ENCODE results near the gene LINGO4. TPM values are rescaled to one million over a fixed set of nuclear protein-coding genes. Genes with fewer than 3 reads are reported as not detected.

Gene LINGO4, protein sequence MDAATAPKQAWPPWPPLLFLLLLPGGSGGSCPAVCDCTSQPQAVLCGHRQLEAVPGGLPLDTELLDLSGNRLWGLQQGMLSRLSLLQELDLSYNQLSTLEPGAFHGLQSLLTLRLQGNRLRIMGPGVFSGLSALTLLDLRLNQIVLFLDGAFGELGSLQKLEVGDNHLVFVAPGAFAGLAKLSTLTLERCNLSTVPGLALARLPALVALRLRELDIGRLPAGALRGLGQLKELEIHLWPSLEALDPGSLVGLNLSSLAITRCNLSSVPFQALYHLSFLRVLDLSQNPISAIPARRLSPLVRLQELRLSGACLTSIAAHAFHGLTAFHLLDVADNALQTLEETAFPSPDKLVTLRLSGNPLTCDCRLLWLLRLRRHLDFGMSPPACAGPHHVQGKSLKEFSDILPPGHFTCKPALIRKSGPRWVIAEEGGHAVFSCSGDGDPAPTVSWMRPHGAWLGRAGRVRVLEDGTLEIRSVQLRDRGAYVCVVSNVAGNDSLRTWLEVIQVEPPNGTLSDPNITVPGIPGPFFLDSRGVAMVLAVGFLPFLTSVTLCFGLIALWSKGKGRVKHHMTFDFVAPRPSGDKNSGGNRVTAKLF
- total RNA-seq, result not detected in 2 replicates

GRCh38 chr1:151805066-151805820, at the start of gene LINGO4:
TSS of gene LINGO4 (minus strand) at chr1:151805419. CDS start at chr1:151802704, 2,715 bp downstream.

DNA sequence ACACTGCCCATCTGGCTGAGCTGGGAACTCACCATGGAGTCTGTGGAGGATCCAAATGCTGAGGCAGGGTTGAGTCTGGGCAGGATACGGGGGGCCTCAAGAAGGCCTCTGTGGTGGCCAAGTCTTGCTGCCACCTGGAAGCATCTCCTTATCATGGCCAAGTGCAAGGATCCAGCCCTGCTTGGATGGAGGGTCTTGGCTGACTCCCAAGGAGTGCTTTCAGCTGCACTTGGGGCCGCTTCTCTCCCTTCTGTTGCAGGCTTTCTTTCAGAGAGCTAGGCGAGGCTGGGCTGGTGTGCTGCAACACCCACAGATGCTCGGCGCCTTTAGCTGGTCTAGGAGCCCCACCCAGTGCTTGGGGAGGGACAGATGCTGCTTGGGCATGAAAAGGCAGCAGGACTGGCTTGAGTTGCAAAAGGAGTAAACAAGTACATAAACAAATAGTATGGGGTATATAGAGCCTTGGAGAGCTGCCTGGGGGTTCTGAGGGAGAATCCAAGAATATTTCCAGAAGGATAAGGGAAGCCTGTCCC, 48.3 kb upstream of the LINGO4 start, which contains the start of gene THEM5:
TSS of gene THEM5 (minus strand) at position 302 of the 533 bp plus-strand sequence. CDS start at position 155, 147 bp downstream.

GRCh38 chr1:151839457-151840403, 34.5 kb upstream of the LINGO4 start, which contains the start of gene C2CD4D:
TSS of gene C2CD4D (minus strand) at chr1:151839820. CDS start at chr1:151838989, 831 bp downstream.

DNA sequence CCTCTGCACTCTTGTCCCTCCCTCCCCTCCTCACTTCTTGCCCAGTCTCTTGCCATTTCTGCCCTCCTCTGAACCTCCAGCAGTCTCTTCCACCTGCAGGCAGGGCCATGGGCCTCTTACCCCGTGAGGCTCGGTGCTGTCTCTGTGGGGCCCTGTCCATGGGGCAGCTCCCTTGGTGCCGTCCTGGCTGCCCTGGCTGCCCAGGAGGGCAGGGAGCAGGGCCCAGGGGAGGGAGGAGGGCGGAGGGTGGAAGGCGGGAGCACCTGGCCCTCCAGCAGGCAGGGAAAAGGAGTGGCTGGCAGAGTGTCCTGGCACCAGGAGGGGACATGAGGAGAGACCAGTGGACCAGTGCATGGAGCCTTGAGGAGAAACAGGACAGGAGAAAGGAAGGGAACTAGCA, 26.4 kb upstream of the LINGO4 start, which contains the start of gene RORC:
TSS of gene RORC (minus strand) at position 198 of the 400 bp plus-strand sequence. CDS start at position 160, 38 bp downstream.

GRCh38 chr1:151790071-151790939, 14.9 kb downstream of the LINGO4 start, which contains the start of gene TDRKH:
TSS of gene TDRKH (minus strand) at chr1:151790500. CDS start at chr1:151783022, 7,478 bp downstream.

GRCh38 chr1:151762941-151763921, 42.0 kb downstream of the LINGO4 start, which contains the start of gene MRPL9:
TSS of gene MRPL9 (minus strand) at chr1:151763496. CDS start at chr1:151763479, 17 bp downstream.

Small RNAs within 50 kb of the gene (small RNA-seq; reads per million reads assigned to genes)
- not detected for gene RF00019

Other genes starting within 250 kb of the LINGO4 start
- 17.9 and 18.6 TPM in 2 replicates for gene SNX27, start 193.4 kb downstream of the LINGO4 start, total RNA-seq
- not detected in 2 replicates for gene CELF3, start 88.6 kb downstream of the LINGO4 start, total RNA-seq
- not detected in 2 replicates for gene RIIAD1, start 83.9 kb downstream of the LINGO4 start, total RNA-seq
- 105 and 108 TPM in 2 replicates for gene MRPL9, start 41.9 kb downstream of the LINGO4 start, total RNA-seq
- 3.9 and 4.1 TPM in 2 replicates for gene TDRKH, start 14.9 kb downstream of the LINGO4 start, total RNA-seq
- not detected in 2 replicates for gene RORC, start 26.4 kb upstream of the LINGO4 start, total RNA-seq
- gene C2CD4D, start 34.4 kb upstream of the LINGO4 start, total RNA-seq, result under 0.01 TPM in 1 of 2 replicates, not detected in the other
- gene THEM5, start 48.3 kb upstream of the LINGO4 start, total RNA-seq, result not detected in 2 replicates
- 14.4 and 22.3 TPM in 2 replicates for gene THEM4, start 104.1 kb upstream of the LINGO4 start, total RNA-seq
- gene S100A10, start 188.4 kb upstream of the LINGO4 start, total RNA-seq, result 120 and 122 TPM in 2 replicates
- 108 and 113 TPM in 2 replicates for gene S100A11, start 231.6 kb upstream of the LINGO4 start, total RNA-seq